Stimulated activated CD8-positive, alpha-beta memory T cell treated with anti-CD3 and anti-CD28 coated beads, Interleukin-7, amount 100 ng/mL, for 1 hour (primary cell): ENCODE data around the gene EXOC4.

ENCODE experiments used
- DNase-seq, 2 donors: peaks; one replicate each; pipeline ENCODE4 v3.0.0-alpha.2; 2020; ENCODE audit warnings: low read depth in 2 of 2

Gene EXOC4

DNA sequence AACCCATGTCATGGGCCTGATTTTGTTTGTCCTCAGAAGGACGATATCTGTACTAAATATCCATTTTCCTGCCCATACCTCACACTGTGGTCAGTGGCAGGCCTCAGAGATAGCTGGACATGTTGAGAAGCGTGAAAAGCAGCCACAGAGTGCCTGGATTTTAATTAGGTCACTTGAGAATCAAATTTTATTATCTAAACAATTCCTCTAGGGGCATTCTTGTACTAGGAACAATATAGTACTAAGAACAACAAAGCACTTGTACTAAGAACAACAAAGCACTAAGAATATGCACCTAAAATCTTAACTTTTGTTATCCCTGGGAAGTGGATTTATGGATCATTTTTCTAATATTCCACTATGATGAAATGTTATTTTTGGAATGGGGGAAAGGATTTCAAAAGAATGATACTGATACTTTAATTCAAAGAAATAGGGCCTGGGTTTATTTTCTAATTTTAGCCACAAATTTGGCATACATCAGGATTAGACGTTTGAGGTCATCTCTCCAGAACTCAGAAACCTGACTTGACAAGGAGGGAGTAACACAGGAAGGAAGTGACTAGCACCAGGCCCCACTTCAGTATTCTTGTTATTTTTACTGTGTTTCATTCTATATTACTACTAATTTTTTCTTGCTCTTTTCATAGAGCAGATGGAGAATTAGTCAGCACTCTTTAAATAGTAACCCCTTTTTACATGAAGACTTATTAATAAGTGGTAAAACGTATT, 112.2 kb downstream of the EXOC4 start:
- no peak for DNase-seq

DNA sequence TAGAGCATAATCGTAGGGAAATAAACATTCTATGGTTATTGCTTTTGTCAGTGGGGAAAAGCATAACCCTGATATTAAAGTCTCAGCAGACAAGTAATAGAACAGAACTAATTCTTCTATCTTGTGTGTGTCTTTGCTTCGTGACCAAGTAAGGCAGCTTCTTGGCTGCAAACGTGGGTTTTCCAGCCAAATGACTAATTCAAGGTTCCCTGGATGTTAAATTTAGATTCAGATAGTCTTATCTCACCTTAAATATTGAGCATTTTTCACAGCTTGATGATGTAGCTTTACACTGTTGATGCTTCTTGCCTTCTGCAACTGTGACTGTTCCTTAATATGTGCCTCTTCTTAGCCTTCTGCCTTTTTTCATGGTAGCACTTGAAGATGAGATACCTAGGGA, 113.0 kb downstream of the EXOC4 start:
- DNase-seq: no peak

DNA sequence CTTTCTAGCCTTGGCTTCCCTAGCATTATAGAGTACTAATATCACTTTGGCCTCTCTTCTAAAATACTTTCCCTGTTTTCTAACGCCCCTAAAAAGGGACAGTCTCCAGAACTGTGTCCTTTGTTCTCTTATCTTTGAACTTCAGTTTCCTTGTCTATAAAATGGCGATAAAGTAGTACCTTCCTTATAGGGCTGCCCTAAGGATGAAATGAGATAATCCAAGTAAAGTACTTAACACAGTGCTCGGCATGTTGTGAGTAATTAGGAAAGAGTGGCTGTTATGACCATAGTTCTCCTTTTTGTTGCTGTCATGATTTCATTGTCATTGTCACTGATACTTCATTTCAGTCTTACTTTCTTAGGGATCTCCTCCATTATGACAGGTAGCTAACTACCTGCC, 114.7 kb downstream of the EXOC4 start:
- DNase-seq: no peak

DNA sequence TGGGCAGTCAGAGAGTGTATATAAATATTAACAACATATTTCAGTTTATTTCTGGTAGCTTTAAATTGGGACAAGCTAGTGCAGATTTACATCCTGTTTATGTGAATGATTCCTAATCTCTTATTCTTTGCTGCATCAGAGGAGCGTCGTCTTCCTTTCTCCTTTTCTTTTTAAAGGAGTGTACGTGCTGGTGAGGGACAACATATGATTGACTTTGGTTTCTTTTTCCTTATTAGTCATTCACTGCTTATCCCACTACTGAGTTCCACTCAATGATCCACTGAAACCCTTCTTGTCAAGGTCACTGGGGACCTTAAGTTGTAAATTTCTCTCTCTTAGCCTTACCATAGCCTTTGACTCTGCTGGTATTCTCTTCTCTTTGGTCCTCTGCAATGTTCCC, 116.3 kb downstream of the EXOC4 start:
- no peak for DNase-seq

DNA sequence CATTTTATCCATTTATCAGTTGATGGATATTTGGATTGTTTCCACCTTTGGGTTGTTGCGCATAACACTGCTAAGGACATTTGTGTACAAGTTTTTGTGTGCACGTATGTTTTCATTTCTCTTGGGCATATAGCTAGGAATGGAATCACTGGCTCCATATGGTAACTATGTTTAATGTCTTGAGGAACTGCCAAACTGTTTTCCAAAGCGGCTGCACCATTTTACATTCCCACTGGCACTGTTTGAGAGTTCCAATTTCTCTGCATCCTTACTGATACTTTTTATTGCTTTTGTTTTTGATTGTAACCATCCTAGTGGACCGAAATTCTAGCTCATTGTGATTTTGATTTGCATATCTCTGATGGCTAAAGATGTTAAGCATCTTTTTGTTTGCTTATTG, 118.7 kb downstream of the EXOC4 start:
- no peak for DNase-seq

DNA sequence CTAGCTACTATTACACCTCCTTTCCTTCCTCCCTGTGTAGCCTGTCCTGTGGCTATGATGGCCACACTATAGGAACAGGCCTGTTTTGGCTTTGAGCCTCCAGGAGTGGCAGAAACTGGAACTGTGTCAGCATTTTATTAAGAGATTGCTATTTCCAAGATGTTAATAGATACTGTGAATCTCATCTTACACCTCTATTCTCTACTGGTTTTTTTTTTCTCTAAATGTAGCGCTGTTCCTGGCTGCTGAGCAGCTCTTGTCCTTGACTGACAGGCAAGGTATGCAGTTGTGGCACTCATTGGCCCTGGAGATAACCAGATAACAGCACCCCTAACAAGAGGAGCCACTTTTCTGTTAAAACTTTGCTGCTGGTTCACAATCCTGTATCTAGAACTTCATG, 119.5 kb downstream of the EXOC4 start:
- no peak for DNase-seq

DNA sequence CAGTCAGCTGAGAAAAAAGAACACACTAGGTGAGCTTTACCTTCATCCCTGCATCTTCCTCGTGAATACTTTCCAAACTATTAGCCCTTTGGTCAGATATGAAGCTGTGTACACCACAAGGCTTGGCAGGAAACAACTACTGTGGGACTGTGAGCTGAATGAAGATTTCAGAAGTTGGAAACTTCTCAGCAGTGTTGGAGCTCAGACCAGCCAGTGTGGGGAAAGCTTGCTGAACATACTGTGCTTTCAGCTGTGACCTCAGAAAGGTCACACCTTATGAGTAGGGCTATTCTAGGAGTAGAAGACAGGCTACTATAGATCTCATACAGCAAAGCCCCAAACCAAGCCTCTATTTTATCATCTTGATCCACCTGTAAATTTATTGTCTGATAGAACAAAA, 123.6 kb downstream of the EXOC4 start:
- no peak for DNase-seq

DNA sequence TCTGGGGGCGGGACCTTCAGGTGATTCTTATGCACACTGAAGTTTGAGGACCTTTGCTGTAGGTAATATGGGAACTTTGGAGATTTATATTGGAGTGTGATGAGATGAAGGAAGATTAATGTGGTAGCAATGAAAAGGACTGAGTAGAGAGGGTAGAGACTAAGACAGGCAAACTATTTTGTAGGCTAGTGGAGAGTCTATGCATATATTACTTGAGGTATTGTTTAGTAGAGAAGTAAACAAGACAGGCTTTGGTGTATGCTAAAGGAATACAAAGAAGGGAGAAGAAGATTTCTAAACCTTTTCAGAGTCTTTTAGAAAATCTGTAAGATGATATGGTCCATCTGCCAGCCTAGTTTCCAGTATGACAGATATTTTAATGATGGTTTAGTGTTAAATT, 129.1 kb downstream of the EXOC4 start:
- DNase-seq: no peak

DNA sequence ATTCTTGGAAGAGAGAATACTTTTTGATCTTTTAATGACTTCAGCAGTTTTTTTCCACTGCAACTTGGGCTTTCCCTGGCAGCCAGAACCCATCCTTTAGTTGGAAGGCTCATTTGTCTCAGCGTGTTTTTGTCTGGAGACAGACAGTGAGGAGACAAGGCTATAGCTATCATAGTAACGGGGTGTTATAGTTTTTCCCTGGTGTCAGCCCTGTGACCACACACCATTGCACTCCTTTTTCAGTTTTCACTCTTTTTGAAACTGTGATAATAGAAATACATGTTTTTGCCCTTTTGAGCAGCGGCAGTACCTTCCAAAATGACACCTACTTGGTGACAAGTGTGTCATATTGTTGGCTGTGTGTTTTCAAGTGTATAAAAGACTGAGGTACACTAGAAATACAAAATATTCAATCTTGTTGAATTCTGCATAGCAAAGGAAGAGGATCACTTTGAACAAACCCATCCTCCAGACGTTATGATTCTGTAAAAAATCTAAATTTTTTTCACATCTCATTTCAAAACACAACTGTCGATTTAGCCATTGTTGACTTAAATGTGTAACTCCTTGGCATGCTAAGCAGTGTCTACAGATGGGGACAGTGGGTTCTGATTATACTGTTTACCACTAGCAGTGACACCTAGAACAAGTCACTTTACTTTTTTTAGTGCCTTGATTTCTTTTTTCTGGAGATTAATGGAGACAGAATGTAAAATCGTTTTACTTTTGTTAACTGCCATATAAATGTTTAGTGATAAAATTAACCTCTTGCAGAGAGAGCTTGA, 130.1 kb downstream of the EXOC4 start:
- no peak for DNase-seq

DNA sequence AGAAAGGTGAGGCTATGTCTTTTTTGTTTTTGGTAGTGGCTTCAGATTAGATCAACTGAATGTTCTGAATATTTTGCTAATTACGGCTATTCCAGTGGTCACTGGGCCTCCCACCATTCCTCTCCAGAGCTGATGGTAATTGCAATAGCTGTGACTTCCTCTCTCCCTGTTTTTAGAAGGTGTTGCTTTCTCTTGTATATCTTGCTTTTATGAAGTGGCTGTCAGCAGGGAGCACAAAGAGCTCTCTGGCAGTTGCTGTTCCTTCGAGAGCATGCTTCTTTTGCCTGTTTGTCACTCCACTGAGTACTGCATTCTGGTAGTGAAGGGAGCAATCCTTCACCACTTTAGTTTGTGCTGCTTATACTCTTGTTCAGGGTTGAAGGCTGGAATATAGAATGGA, 133.3 kb downstream of the EXOC4 start:
- DNase-seq: no peak

DNA sequence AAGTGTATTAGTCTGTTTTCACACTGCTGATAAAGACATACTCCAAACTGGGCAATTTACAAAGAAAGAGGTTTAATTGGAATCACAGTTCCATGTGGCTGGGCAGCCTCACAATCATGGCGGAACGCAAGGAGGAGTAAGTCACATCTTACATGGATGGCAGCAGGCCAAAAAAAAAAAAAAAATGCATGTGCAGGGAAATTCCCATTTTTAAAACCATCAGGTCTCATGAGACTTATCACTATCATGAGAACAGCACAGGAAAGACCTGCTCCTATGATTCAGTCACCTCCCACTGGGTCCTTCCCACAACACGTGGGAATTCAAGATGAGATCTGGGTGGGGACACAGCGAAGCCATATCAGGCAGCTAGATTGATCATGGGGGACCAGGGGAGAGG, 136.8 kb downstream of the EXOC4 start:
- no peak for DNase-seq

DNA sequence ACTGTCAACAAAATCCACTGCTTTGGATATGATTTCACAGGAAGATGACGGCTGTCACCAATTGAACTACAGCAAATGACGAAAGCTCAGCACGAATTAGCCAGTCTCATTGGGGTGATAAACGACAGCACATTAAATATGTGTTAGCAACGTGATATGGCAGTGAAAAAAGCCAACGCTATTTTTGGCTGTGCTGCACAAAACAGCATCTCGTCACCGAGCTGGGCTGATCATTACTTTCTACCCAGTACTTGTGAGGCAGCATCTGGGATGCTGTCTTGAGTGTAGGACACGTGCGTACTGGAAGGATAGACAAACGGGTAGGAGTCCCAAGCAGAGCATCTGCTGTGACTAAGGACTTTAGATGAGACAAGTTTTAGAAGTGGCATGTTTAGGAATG, 138.3 kb downstream of the EXOC4 start:
- no peak for DNase-seq

DNA sequence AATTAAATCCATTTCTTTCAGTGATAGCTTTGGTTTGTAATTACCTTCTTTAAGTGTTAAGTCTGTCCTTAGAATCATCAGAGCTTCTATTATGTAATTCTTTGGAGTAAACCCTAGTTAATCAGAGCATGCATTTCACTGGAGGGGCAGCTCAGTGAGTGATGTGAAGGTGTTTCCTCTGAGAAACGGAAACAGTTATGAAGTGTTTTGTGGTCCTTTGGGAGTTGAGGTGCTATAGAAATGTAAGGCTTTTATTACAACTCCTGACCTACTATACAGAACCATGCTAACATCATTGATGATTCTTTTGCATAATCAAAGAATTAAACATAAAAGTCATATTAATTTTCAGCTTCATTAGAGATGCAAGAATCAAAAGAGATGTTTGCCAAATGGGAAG, 141.5 kb downstream of the EXOC4 start:
- DNase-seq: no peak

DNA sequence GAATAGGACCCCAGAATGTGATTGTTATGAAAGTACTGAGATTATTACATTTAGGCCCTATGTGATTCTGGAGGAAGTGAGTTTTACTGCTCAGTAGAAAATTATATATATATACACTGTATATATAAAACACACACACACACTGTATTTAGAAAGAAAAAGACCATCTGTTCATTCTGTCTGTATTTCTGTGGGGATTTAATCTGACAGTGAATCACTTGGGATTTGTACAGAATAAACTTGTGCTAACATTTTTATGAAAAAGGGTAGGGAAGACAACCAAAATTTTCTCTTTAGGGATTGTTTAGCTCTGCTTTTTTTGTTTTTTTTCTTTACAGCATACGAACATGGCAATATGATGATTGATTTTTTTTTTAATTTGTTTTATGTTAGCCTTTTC, 142.7 kb downstream of the EXOC4 start:
- no peak for DNase-seq

DNA sequence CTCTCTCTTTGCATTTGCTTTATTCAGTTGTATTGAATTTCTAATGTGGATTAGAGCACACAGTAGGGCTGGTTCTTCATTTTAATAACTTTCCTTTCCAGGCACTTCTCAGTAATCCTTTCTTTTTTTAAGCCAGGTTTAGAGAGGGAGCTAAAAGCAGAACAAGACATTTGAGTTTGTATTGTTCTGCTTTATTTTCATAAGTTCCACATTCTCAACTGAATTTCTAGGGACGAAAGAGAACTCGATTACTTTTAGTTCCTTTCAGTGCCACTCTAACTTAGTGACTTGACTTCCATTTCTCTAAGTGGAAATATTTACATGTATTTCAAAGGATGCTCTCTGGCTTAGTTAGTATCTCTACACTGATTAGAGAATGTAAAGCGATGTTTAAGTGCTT, 145.6 kb downstream of the EXOC4 start:
- DNase-seq: no peak

DNA sequence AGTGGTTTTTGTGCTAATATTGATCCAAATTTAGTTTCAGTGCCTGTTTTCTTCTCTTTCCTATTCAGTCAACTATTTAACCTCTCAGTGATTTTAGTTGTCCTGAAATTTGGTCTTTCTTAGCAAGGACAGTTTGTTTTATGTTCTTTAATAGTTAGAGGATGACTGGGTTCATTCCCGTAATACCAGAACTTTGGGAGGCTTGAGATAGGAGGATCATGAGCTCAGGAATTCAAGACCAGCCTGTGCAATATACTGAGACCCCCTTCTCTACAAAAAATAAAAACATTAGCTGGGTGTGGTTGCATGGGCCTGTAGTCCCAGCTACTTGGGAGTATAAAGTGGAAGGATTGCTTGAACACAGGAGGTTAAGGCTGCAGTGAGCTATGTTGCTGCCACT, 148.3 kb downstream of the EXOC4 start:
- DNase-seq: no peak

DNA sequence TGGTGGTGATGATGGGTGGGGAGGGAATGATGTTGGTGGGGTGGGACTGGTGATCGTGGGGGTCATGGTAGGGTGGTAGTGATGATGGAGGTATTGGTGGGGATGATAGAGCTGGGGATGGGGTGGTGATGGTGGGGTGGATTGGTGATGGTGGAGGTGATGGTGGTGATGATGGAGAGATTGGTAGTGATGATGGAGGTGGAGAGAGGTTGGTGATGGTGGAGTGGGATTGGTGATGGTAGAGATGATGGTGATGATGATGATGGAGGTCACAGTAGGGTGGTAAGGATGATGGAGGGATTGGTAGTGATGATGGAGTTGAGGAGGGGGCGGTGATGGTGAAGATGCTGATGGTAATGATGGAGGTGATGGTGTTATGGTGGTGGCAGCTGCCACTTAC, 155.3 kb downstream of the EXOC4 start:
- no peak for DNase-seq

DNA sequence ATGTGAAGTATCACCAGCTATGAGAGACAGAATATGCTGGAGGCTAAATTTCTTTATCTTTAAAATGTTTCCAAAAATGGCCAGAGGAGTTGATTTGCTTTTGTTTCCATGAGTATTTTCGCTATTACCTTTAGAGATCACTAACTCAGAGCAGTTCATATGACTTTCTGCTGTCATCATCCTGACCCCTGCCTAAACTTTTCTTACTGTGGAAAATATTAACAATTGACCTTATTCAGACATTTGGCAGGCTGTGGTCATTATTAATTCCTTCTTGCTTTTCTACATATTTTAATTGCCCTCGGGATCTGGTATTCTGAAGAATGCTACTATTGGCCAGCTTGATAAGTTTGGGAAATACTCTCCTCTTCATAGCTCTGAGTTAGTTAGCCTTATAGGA, 156.5 kb downstream of the EXOC4 start:
- DNase-seq: no peak

DNA sequence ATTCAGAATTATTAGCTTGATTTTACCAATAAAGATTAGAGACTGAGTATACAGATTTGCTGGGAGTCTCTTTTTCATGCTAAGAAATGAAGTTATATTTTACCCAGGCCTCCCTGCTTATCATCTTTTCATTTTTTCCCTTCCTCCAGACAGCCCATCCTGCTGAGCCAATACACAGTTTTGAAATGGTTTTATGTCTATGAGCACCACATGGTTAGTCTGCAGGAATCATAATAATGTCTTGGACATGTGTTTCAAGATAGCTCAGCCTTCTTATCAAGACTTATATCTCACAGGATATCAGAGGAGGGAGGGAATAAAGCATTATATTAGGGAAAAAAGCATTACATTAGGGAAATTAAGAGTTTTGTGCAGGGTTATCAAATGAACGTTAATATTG, 157.1 kb downstream of the EXOC4 start:
- no peak for DNase-seq

DNA sequence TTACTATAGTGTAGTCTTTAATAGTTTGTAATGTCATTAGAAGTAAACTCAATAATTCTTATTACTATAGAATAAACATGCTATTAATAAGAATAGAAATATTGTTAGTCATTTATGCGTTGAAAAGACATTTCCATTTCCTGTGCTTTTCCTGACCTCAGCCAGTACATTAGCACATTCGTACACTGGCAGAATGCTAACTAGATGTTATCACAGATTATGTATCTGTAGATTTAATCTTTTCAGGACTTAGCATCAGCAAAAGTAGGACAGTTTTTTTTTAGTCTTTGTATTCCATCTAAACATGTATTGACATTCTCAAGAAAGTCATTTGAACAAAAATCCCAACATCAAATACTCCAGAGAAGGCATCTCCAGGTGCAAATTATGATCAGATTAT, 158.5 kb downstream of the EXOC4 start:
- no peak for DNase-seq

DNA sequence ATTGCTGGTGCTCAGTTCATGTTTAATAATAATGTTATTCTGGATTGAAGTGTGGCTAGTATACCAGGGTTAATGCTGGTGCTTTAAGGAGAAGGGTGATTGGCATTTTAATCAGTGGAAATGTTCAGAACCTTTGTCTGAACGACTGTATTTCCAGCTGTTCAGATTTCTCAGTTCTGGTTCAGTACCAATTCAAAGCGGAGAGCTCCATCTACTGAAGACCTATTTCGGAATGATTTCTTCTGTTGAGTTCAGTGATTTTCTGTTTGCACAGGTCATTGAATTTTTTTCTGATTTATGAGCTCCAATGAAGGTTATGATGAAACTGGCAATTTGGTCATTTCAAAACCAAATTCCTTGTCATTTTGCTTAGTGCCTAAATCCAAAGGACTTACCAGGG, 160.1 kb downstream of the EXOC4 start:
- no peak for DNase-seq

DNA sequence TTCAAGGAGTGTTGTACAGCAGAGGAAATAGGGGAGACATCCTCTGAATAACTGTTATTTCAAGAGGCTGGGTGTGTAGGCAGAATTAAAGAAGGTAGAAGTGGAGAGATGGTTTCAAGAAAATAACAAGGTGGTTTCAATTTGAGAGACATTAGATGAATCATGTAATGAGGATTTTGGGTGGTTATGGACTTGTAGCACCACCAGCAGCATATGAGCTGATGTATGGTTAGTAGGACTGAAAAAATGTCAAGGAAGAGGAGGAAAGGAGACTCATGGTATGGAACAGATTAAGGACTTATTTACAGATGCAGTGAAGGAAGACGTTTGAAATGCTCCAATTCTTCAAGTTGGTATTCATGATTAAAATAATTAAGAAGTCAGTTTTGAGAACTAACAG, 166.2 kb downstream of the EXOC4 start:
- DNase-seq: no peak

DNA sequence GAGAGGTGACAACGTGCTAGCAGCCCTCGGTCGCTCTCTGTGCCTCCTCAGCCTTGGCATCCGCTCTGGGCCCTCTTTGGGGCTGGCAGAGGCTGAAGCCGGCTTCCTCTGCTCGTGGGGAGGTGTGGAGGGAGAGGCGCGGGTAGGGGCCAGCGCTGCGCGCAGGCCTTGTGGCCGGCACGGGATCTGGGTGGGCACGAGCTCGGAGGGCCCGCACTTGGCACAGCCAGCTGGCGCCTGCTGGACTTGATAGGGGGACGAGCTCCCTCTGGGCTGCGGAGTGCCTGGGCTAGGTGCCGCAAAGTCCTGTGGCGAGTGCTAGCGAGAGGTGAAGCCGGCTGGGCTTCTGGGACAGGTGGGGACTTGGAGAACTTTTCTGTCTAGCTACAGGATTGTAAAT, 170.7 kb downstream of the EXOC4 start:
- no peak for DNase-seq

DNA sequence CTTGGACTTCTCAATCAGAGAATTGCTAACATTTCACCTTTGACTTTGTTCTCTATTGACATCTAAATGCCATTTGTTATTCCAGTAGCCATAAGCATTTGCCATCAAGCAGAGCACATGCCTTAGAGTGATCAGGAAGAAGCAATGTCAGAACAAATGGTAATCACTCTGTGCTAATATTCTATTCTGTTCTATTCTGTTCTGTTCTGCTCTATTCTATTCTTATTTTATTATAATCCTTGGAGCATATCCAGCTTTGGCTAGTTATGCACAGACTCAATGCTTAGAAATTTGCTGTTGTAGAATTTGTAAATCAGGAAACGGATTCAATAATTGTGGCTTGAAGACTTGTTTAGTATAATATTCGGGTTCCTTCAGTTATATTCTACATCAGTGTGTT, 175.4 kb downstream of the EXOC4 start:
- DNase-seq: no peak
